Endothelial cell of umbilical vein (primary cell): ENCODE measurements around the gene EXD2. TPM values are rescaled to one million over a fixed set of nuclear protein-coding genes. Genes with fewer than 3 reads are reported as not detected.

Experiments
- BruUV-seq: library from RNA; stranded (reverse); fragments of 400-500 nt; replicated peaks from 2 replicates; lab custom pipeline; 2021; lab: Mats Ljungman, UMichigan
- CTCF ChIA-PET: fragments of 300-600, 350-600 bp; sonication (Branson Sonifier 250); formaldehyde crosslinking; loops from one replicate; lab custom pipeline; 2021; ENCODE audit warnings: antibody characterized with exemption, inconsistent platforms; lab: Charles Lee
- POLR2A ChIA-PET: fragments of 300-600, 350-600 bp; sonication (Branson Sonifier 250); formaldehyde crosslinking; loops from one replicate; lab custom pipeline; 2021; ENCODE audit warnings: antibody characterized with exemption, inconsistent platforms; lab: Charles Lee
- DNase-seq: peaks from one replicate; pipeline ENCODE4 v3.0.0-alpha.2; 2011; ENCODE audit warnings: low read depth, low spot score
- FAIRE-seq: peaks from 2 replicates; lab custom pipeline; 2011; peaks lifted over from hg19 to GRCh38; lab: Jason Lieb, UNC
- H2AFZ ChIP-seq: 2 replicates; pipeline ENCODE4 v1.6.0; 2012; ENCODE audit warnings: low read depth, low read length, control low read depth, inconsistent platforms
- H3K27ac ChIP-seq: 2 replicates; pipeline ENCODE4 v1.5.1; 2011; ENCODE audit warnings: low read depth, mild to moderate bottlenecking, control low read depth, low read length, moderate library complexity; ENCODE audit not compliant: insufficient read depth
- H3K27me3 ChIP-seq, 2 experiments: 2 replicates each; pipeline versions ENCODE4 v1.6.0 to v1.6.1; 2011; ENCODE audit warnings: low read length in 2 of 2, mixed read lengths in 1 of 2; ENCODE audit not compliant: control insufficient read depth in 2 of 2, insufficient read depth in 2 of 2
- H3K36me3 ChIP-seq, 2 experiments: 2 replicates in 1 of 2; 3 replicates in 1 of 2; pipeline ENCODE4 v1.5.1; 2011; ENCODE audit warnings: low read length in 2 of 2, mild to moderate bottlenecking in 1 of 2, moderate library complexity in 1 of 2; ENCODE audit not compliant: control insufficient read depth in 2 of 2, insufficient read depth in 2 of 2; ENCODE audit errors: extremely low read depth in 1 of 2
- H3K4me1 ChIP-seq: 3 replicates; pipeline ENCODE4 v1.5.1; 2011; ENCODE audit warnings: mild to moderate bottlenecking, low read length; ENCODE audit not compliant: control insufficient read depth, insufficient read depth; ENCODE audit errors: extremely low read depth
- H3K4me2 ChIP-seq: 2 replicates; pipeline ENCODE4 v1.6.1; 2011; ENCODE audit warnings: low read length, control low read depth, mixed read lengths; ENCODE audit not compliant: insufficient read depth
- H3K4me3 ChIP-seq, 3 experiments: fragments of 200-600 bp in 1 of 3; sonication (generic), shearing (Covaris generic) in 1 of 3; replicated peaks in 1 of 3; 2 replicates each; pipeline ENCODE4 v1.5.1; 2011 to 2016; ENCODE audit warnings: control low read depth in 3 of 3, low read length in 3 of 3, mild to moderate bottlenecking in 2 of 3, inconsistent platforms in 1 of 3, low read depth in 1 of 3, moderate library complexity in 1 of 3; ENCODE audit not compliant: insufficient read depth in 1 of 3
- H3K79me2 ChIP-seq: 2 replicates; pipeline ENCODE4 v1.6.0; 2012; ENCODE audit warnings: low read length, inconsistent platforms; ENCODE audit not compliant: control insufficient read depth, insufficient read depth
- H3K9ac ChIP-seq: replicated peaks from 2 replicates; pipeline ENCODE3; 2011; ENCODE audit warnings: low read length, control low read depth; ENCODE audit not compliant: insufficient read depth; ENCODE audit errors: extremely low read depth
- H3K9me1 ChIP-seq: replicated peaks from 3 replicates; pipeline ENCODE4 v1.6.0; 2011; ENCODE audit warnings: mild to moderate bottlenecking, low read length; ENCODE audit not compliant: control insufficient read depth, insufficient read depth; ENCODE audit errors: extremely low read depth
- H3K9me3 ChIP-seq: replicated peaks from 2 replicates; pipeline ENCODE4 v1.5.1; 2012; ENCODE audit warnings: low read length, inconsistent platforms; ENCODE audit not compliant: control insufficient read depth, insufficient read depth
- H4K20me1 ChIP-seq: replicated peaks from 2 replicates; pipeline ENCODE3; 2011; ENCODE audit warnings: mild to moderate bottlenecking, low read length; ENCODE audit not compliant: control insufficient read depth, insufficient read depth; ENCODE audit errors: extremely low read depth
- EZH2 ChIP-seq: IDR thresholded peaks from 2 replicates; pipeline ENCODE4 v1.6.1; 2012; ENCODE audit warnings: borderline replicate concordance, low read depth, mild to moderate bottlenecking, moderate library complexity, low read length, inconsistent platforms; ENCODE audit not compliant: severe bottlenecking
- FOS ChIP-seq: IDR thresholded peaks from 2 replicates; pipeline ENCODE4 v1.6.1; 2011; ENCODE audit warnings: mild to moderate bottlenecking, low read length, moderate library complexity, borderline replicate concordance; ENCODE audit not compliant: insufficient read depth
- GATA2 ChIP-seq: IDR thresholded peaks from 2 replicates; pipeline ENCODE4 v1.7.0; 2011; ENCODE audit warnings: low read depth, mild to moderate bottlenecking, moderate library complexity, mixed read lengths, low read length; ENCODE audit not compliant: insufficient read length, insufficient read depth
- JUN ChIP-seq: IDR thresholded peaks from 2 replicates; pipeline ENCODE4 v1.6.1; 2011; ENCODE audit warnings: borderline replicate concordance, low read depth; ENCODE audit not compliant: insufficient read length, insufficient read depth
- MYC ChIP-seq: IDR thresholded peaks from one replicate; pipeline ENCODE4 v1.6.1; 2011; ENCODE audit warnings: mild to moderate bottlenecking, low read depth, low read length
- POLR2A ChIP-seq: IDR thresholded peaks from 2 replicates; pipeline ENCODE4 v1.6.1; 2012; ENCODE audit warnings: low read depth, mild to moderate bottlenecking, control low read depth, low read length
- POLR2AphosphoS5 ChIP-seq: IDR thresholded peaks from 2 replicates; pipeline ENCODE4 v1.6.1; 2012; ENCODE audit warnings: low read depth, mild to moderate bottlenecking, control low read depth, low read length, moderate library complexity; ENCODE audit not compliant: insufficient read depth
- dilution Hi-C: fragments of 300-500 bp; cut with MboI; formaldehyde crosslinking; loops from one replicate; pipeline ENCODE4 v1.15.0; 2019; ENCODE audit warnings: low sequenced_read_pairs; ENCODE audit not compliant: extremely low pct_ligation_motif_present
- intact Hi-C: fragments of 100-400 bp; cut with micrococcal nuclease; formaldehyde crosslinking; loops from one replicate; pipeline ENCODE4 v1.10.0; 2022
- polyA plus RNA-seq, 4 experiments: library from polyadenylated mRNA; depleted of rRNA in 3 of 4; stranded (reverse) in 3 of 4; unstranded in 1 of 4; fragments of >200 nt; gene quantifications; 2 replicates each; pipeline versions ENCODE4 v1.2.1 to v1.2.3, GENCODE V29; 2011 to 2012; ENCODE audit warnings: missing spikeins in 1 of 4
- total RNA-seq: library from RNA; stranded (reverse); gene quantifications from 2 replicates; pipeline ENCODE4 v1.2.3, GENCODE V29; 2021
- TF ChIP-seq, protein P1 (sequence below), 2 donors: IDR thresholded peaks; 1 replicate in 1 of 2; 2 replicates in 1 of 2; pipeline ENCODE4 v1.5.1; 2011; ENCODE audit warnings: low read length in 2 of 2, mild to moderate bottlenecking in 2 of 2, moderate library complexity in 2 of 2, control low read depth in 1 of 2, inconsistent platforms in 1 of 2, low read depth in 1 of 2; ENCODE audit not compliant: insufficient read depth in 1 of 2; ENCODE audit errors: extremely low read depth in 1 of 2
- TF ChIP-seq, protein P2 (sequence below): IDR thresholded peaks from 2 replicates; pipeline ENCODE4 v1.6.1; 2011; ENCODE audit not compliant: insufficient read depth, insufficient read length

The EXD2 gene
- total and polyA plus RNA-seq, 2 donors (not counting 3 experiments of a cell fraction or from before 2014, with no cell fraction given): 11.6 to 22.6 TPM

DNA sequence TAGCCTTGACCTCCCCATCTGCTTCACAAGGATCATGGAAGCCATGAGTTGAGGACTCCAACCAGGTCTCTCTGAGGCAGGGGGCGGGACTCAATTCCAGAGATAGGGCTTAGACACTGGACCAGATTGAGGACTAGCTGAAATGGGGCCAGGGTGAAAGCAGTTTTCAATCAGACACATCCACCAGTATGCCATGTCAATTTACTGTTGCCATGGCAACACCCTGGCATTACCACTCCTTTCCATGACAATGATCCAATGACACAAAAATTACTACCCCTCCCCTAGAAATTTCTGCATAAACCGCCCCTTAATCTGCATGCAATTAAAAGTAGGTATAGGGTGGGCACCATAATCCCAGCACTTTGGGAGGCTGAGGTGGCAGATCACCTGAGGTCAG, 19.7 kb upstream of the EXD2 start:
- TF ChIP-seq POLR2A (no peak), FOS (no peak), EZH2 (no peak), MYC (no peak), JUN (no peak), POLR2AphosphoS5 (no peak), GATA2 (no peak)
- TF ChIP-seq, protein P1, sequence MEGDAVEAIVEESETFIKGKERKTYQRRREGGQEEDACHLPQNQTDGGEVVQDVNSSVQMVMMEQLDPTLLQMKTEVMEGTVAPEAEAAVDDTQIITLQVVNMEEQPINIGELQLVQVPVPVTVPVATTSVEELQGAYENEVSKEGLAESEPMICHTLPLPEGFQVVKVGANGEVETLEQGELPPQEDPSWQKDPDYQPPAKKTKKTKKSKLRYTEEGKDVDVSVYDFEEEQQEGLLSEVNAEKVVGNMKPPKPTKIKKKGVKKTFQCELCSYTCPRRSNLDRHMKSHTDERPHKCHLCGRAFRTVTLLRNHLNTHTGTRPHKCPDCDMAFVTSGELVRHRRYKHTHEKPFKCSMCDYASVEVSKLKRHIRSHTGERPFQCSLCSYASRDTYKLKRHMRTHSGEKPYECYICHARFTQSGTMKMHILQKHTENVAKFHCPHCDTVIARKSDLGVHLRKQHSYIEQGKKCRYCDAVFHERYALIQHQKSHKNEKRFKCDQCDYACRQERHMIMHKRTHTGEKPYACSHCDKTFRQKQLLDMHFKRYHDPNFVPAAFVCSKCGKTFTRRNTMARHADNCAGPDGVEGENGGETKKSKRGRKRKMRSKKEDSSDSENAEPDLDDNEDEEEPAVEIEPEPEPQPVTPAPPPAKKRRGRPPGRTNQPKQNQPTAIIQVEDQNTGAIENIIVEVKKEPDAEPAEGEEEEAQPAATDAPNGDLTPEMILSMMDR (IDR thresholded peaks at IDR 0.05; ENCODE audit: extremely low read depth in 1 of 2, insufficient read depth in 1 of 2, low read depth in 1 of 2, low read length in 2 of 2): no peak
- TF ChIP-seq, protein P2, sequence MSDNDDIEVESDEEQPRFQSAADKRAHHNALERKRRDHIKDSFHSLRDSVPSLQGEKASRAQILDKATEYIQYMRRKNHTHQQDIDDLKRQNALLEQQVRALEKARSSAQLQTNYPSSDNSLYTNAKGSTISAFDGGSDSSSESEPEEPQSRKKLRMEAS: no peak
- Histone ChIP-seq H3K79me2 (no peaks in the 10 kb centered on the region), H3K36me3 (no peaks in the 10 kb centered on the region), H3K9me1 (no peaks in the 10 kb centered on the region), H4K20me1 (no peaks in the 10 kb centered on the region), H2AFZ (no peak overlapping the region), H3K4me2 (no peak overlapping the region), H3K27me3 (peaks cover 4 to 7% of the 10 kb centered on the region in 2 experiments), H3K9ac (no peak overlapping the region), H3K4me3 (no peak overlapping the region), H3K4me1 (no peaks in the 10 kb centered on the region), H3K27ac (no peak overlapping the region), H3K9me3 (no peaks in the 10 kb centered on the region)
- dilution Hi-C loops (no loop called here), intact Hi-C loops (no loop called here)
- ChIA-PET CTCF (no interaction called here), POLR2A (no interaction called here)
- no TSS peak for BruUV-seq
- DNase-seq: no peak
- FAIRE-seq: no peak
